Measurements from ENCODE around the gene RAPGEF2. TPM values are rescaled to one million over a fixed set of nuclear protein-coding genes. Genes with fewer than 3 reads are reported as not detected.

The RAPGEF2 gene
- total RNA-seq, 1 experiment from 2014 or later: 37.1 TPM

DNA sequence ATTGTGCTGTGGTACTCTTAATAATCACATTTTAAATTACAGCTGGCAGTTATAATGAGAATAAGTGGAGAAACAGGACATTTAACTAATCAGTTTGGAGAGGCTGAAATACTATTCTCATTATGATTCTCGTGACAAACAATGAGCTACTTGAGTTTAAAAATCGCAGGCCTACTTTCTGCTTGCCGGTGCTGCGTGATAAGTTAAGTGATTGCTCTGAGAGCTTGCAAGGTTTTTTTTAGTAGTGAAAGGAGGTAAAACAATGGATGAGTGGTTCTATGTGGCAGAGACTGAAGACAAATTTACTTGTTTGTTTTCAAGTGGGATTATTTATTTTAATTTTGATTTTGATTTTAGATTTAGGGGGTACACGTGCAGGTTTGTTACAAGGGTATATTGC, 114.0 kb downstream of the RAPGEF2 start:
- 100% methylated on average over 1 of the region's 5 CpGs for WGBS (ENCODE audit: extremely low coverage, insufficient read length, low lambda C conversion rate)
- Histone ChIP-seq H4K8ac (replicated peaks; ENCODE audit: insufficient read length, low read depth, low read length) (no peak overlapping the region), H2BK20ac (ENCODE audit: low read depth, low read length, poor library complexity, severe bottlenecking) (no peak overlapping the region), H3K4me1 (ENCODE audit: insufficient read depth, low read length) (no peaks in the 10 kb centered on the region), H3K79me2 (ENCODE audit: insufficient read depth, low read length) (peaks cover 4% of the 10 kb centered on the region; the same call in 1 of the 2 replicates), H3K4me2 (ENCODE audit: insufficient read depth, insufficient read length, low read length) (no peak overlapping the region), H3T11ph (ENCODE audit: low read length) (no peak overlapping the region), H3K9me3 (ENCODE audit: control insufficient read depth, low read depth, low read length) (no peaks in the 10 kb centered on the region), H3K9ac (ENCODE audit: extremely low read depth, insufficient read length, low read length) (no peak overlapping the region), H3K14ac (ENCODE audit: insufficient read depth, low read length) (no peak overlapping the region), H2BK12ac (ENCODE audit: insufficient read length, low read depth, low read length) (no peak overlapping the region), H3K27me3 (ENCODE audit: insufficient read depth, low read length) (no peaks in the 10 kb centered on the region), H4K20me1 (ENCODE audit: control insufficient read depth, insufficient read depth, insufficient read length) (no peaks in the 10 kb centered on the region), H2AK5ac (ENCODE audit: insufficient read length, low read length) (no peak overlapping the region), H2BK120ac (ENCODE audit: low read depth, low read length, poor library complexity, severe bottlenecking) (no peak overlapping the region), H2BK15ac (ENCODE audit: low read depth, low read length) (no peak overlapping the region), H3K56ac (ENCODE audit: insufficient read length, low read depth, low read length) (no peak overlapping the region), H3K18ac (ENCODE audit: insufficient read length, low read depth, low read length) (no peak overlapping the region), H4K5ac (ENCODE audit: insufficient read length, low read depth, low read length) (no peak overlapping the region), H2AFZ (ENCODE audit: low read length) (no peak overlapping the region), H3K79me1 (ENCODE audit: insufficient read depth, low read depth, low read length, poor library complexity, severe bottlenecking) (no peaks in the 10 kb centered on the region), H4K91ac (ENCODE audit: insufficient read length, low read depth, low read length) (no peak overlapping the region), H3K27ac (ENCODE audit: insufficient read length, low read depth, low read length) (no peak overlapping the region), H3K4ac (ENCODE audit: low read depth, low read length) (no peak overlapping the region), H3K23me2 (ENCODE audit: insufficient read length, low read depth, low read length, poor library complexity, severe bottlenecking) (no peaks in the 10 kb centered on the region), H3K23ac (ENCODE audit: insufficient read length, low read depth, low read length) (no peak overlapping the region), H2BK5ac (ENCODE audit: insufficient read length, low read length) (no peak overlapping the region)
- H3K4me3 Mint-ChIP-seq: no peak overlapping the region
- TF ChIP-seq, protein P1, sequence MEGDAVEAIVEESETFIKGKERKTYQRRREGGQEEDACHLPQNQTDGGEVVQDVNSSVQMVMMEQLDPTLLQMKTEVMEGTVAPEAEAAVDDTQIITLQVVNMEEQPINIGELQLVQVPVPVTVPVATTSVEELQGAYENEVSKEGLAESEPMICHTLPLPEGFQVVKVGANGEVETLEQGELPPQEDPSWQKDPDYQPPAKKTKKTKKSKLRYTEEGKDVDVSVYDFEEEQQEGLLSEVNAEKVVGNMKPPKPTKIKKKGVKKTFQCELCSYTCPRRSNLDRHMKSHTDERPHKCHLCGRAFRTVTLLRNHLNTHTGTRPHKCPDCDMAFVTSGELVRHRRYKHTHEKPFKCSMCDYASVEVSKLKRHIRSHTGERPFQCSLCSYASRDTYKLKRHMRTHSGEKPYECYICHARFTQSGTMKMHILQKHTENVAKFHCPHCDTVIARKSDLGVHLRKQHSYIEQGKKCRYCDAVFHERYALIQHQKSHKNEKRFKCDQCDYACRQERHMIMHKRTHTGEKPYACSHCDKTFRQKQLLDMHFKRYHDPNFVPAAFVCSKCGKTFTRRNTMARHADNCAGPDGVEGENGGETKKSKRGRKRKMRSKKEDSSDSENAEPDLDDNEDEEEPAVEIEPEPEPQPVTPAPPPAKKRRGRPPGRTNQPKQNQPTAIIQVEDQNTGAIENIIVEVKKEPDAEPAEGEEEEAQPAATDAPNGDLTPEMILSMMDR (conservative IDR thresholded peaks at IDR 0.05): no peak
- H3K36me3 Mint-ChIP-seq (ENCODE audit: insufficient read depth in 1 of 3, low read depth in 3 of 3): peaks cover 0 to 3% (median 1%) of the 10 kb centered on the region in 3 experiments; a peak in 1 of 7 replicates
- no peak for DNase-seq
- no peaks in the 10 kb centered on the region for H3K9me3 Mint-ChIP-seq
- peaks cover 5 to 10% of the 10 kb centered on the region in 2 experiments for H3K4me1 Mint-ChIP-seq
- H3K27me3 Mint-ChIP-seq (ENCODE audit: low read depth): no peaks in the 10 kb centered on the region
- H3K27ac Mint-ChIP-seq: no peak overlapping the region
